ENCODE measurements around the gene NPFFR2.
"Not testable (repeated sequence)": the region's sequence is repeated elsewhere in the genome, so short reads cannot be mapped to it uniquely, and the experiment has no call there.

The NPFFR2 gene

GRCh38 chr4:72112514-72113156 is 80.8 kb downstream of the NPFFR2 start:
- DNase-seq = peak; percentile 42

DNA sequence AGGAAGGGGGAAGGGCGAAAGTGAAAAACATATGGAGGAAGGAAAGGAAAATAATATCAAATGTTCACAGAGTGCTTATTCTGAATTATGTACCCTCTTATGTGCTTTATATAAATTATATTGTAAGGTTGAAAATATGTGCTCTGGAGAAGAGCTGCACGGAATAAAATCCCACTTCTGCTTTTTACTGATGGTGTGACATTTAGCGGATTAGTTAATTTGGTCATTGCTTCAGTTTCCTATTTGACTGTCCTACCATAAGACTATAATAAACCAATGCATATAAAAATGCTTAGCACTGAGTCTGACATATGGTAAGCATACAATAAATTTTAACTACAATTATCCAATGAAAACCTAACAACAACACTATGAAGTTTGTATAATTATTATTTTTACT is 86.2 kb downstream of the NPFFR2 start:
- no peak for DNase-seq

- no peak for DNase-seq
These were observed 88.1 kb downstream of the NPFFR2 start for GRCh38 chr4:72119946-72120345.

DNA sequence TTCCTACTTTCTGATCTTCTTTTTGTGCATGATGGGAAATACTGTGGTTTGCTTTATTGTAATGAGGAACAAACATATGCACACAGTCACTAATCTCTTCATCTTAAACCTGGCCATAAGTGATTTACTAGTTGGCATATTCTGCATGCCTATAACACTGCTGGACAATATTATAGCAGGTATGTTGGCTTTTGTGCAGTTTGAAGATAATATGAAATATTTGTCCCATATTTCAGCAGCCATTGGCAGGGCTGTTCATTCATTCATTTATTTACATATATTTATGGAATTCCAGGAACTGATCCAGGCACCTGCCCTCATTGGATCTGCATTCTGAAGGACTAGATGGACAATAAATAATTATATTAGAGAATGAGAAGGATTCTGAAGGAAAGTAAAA is 96.9 kb downstream of the NPFFR2 start:
- DNase-seq = no peak

DNA sequence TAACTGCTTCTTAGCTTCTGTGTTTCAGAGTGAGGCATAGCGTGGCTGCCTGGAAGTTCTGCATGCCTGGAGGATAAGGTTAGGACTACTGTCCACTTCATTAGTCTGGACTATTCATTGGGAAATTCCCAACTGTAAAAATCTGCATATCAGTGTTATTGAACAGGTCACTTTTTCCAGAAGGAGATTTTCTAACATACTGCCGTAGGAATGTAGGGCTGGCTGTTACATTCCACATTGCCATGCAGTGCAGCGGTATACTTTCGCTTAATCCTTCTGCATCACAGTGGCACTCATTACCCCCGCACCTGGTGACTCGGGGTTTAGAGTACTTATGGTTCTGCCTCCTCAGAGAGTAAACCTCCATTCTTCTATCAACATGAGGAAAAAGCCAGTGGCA is 104.6 kb downstream of the NPFFR2 start:
- DNase-seq = no peak

- DNase-seq = not testable (repeated sequence)
These were observed 108.2 kb downstream of the NPFFR2 start for GRCh38 chr4:72139997-72140396.

DNA sequence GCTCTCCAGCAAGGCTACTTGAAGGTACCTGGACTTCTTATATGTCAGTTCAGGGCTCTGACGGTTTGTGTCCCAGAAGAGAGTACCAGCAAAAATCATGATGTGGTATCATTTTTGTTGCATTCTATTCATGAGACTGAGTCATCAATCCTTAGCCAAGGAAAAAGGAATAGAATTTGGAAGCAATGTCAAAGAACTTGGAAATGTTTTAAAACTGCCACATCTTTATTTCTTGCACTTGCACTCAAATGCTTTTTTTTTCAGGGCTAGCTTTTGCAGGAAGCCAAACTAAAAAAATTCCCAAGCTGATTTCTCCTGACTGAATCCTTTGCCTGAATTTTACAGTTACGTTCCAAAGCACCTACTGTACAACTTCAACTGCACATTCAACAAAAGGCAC is 112.4 kb downstream of the NPFFR2 start:
- no peak for DNase-seq

DNA sequence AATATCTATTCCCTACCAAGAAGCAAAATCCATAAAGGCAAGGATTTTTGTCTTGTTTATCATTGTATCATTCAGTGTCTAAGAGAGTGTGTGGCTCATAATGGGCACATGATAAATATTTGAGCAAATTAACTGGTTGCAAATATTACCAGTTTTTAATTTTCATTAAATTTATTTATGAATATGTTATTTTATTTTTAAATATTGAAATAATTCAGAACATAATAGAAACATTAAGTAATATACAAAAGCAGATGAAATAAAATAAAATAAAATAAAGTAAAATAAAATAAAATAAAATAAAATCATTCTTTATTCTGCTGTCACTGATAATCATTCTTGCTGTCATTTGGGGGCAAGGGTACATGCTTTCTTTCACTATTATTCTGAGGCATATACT is 120.9 kb downstream of the NPFFR2 start:
- no peak for DNase-seq

- DNase-seq = not testable (repeated sequence)
These were observed 121.8 kb downstream of the NPFFR2 start for GRCh38 chr4:72153634-72154033.

- DNase-seq = not testable (repeated sequence)
These were observed 137.5 kb downstream of the NPFFR2 start for GRCh38 chr4:72169285-72169684.

- DNase-seq = no peak
These were observed 138.1 kb downstream of the NPFFR2 start for GRCh38 chr4:72169861-72170260.

DNA sequence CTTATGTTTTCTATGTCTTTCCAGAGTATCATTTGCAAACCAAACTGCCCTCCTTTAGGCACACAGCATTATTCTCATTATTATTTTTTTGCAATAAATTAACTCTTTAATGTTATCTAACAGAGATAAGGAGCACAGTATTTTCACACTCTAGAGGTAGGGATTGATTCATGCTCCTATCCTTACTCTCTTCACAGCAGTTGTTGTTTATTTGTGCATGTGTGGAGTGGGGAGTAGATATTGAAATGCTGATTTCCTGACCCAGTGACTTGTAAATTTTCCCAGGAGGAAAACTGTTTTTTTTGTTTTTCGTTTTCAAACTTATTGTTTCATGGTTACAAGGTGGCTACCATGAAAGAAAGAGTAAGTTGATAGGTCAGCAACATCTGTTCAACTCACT is 140.0 kb downstream of the NPFFR2 start:
- no peak for DNase-seq

GRCh38 chr4:72179342-72179741 is 147.5 kb downstream of the NPFFR2 start:
- no peak for DNase-seq

DNA sequence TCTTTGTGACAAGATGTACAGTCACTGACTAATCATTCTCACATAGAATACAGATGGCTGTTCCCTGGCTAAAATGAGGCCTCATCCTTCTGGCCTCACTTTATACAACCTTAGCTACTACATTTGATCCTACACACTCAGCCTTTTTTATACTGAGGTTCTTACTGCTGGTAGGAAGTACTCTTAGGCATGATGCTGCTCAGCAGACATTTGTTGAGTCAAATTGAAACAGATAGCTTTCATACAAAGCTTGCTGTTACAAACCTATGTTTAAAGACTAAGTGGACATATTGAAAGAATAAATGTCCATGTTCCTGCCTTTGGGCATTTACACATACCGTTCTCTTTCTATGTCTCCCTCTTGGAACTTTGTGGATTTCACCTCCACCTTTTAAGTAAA is 154.9 kb downstream of the NPFFR2 start:
- DNase-seq = no peak

GRCh38 chr4:72194046-72194445 is 162.2 kb downstream of the NPFFR2 start:
- no peak for DNase-seq

DNA sequence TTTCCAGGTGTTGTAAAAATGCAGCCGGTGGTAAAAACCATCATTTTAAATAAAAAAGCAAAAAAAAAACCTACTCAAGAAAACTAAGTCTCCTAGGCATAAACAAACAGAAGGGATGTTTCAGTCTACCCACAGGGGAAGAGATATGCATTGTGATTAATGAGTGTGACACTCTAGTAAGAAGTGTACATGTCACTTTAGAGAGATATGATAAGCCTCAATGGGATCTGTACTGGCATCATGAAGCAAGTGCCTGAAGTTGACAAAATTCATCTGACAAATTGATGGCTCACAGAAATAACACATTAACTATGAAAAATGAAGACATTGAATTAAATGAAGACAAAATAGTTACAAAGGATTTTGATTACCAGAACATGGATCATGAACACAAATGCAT is 162.7 kb downstream of the NPFFR2 start:
- no peak for DNase-seq

All from fibroblast of skin of right quadriceps (primary cell).